ENCODE measurements around the gene TFPI.
A peak's percentile ranks its signal among the peaks of the same experiment; 100 is the strongest.

Gene TFPI

DNA sequence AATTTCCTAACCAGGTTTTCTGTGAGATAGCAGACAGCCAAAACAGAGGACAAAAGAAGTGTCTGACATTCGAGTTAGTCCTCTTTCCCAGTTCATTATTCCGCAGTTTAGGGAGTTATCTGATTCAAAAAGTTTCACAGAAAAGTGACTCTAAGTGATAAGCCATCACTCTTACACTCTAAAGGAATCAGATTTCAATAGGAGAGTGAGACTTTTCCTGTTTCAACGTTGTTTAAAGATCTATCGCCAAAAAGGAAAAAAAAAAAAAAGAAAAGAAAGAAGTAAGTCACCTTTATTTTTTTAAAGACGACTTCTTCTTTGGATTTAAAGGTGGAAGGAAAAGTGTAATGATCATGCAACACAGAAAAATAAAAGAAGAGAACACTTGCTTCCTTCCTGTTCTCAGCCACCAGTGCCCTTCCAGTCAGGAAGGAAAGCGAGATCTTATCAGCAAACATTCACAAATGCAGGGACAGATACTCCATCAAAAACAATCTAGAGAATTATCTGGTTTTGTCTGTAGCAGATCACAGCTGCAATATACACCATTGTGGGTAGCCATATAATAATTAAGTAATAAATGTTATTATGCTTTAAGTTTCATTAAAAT lies 49.8 kb downstream of the TFPI start:
- DNase-seq (ENCODE audit: low spot score) = no peak

DNA sequence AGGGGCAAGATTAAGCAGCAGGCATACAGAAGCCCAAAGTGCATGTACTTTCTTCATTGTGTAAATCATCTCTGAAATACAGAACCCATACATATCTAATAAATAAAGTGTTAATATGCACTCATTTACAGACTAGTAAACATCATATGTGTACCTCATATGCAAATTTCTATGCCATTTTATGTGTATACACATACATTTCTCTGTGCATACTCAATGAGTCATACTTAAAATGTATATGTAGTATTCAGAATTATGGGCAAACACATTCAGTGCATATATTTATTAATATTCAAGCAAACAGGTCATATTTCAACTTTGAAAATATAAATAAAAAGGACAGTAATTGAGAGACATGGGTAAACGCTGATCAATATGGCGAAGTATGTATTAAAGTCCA lies 50.5 kb downstream of the TFPI start:
- no peak for DNase-seq (ENCODE audit: low spot score)

DNA sequence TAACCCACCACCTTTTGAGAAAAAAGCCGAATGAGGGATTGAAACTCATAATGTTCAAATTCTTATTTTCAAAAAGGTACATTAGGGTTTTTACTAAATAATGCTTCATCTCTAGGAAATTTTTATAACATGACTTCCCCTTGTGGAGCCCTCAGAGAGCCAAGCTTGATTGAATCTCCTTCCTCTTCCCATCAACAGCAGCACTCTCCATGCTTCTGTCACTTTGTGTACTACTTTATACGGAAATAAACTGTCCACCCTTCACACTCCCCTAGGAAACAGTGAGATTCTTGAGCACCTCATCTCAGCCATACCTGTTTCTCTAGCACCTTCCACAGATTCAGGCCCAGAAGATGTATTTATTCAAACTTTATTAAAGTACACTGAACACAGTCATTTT lies 51.8 kb downstream of the TFPI start:
- DNase-seq (ENCODE audit: low spot score) = no peak

DNA sequence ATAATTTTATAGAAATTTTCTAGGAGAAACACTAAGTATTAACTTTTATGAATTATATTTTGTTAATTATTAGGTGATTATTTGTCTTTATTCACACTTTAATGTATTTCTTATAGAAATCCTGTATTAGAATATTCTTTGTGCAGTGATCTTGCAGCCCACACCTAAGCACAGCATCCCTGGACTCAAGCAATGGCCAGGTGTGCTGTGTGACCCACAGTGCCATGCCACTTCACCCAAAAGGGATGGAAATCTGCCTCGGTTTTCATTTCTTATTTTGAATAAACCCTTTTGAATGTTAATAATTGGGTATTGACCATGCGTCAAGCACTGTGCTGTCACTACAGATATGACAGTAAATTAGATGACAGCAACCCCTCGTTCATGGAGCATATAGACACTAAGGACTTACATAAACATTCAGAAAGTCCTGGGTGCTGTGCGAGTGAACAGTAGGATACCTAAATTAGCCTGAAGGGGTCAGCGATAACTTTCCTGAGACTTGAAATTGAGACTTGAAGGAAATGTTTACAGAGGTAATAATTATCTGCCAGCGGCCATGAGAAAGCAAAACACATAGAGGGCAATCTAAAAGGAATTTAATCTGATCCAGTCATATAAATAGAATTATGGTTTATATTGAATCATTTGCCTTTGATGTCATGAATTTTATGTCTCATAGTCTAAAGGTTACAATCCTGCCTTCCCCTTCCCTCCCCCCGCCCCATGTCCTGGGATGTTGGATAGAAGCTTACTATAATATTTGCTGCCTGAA lies 53.5 kb downstream of the TFPI start:
- no peak for DNase-seq (ENCODE audit: low spot score)

DNA sequence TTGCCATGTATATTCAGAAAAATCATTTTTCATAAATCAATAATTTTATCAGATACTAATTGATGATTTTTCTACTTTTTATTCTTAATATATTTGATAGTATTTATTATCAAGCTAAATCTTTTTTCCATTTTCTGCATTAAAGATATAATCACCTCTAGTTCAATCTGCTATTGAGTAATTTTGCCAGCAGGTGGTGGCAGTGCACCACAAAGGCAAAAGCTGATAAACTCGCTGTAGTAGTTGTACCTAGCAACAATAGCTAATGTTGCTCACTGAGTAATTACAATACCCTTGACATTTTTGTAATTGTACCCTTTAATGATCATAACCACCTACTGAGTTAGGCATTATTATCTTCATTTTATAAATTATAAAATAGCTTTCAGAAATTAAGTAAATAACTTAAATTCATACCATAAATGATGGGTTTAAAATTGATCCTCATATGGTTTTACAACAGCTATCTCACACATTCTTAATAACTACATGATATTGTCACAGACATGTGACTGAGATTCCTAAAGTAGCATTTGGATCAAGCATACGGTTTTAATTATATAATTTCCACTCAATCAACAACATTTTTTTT lies 54.2 kb downstream of the TFPI start:
- peak; percentile 50 for DNase-seq (ENCODE audit: low spot score)

DNA sequence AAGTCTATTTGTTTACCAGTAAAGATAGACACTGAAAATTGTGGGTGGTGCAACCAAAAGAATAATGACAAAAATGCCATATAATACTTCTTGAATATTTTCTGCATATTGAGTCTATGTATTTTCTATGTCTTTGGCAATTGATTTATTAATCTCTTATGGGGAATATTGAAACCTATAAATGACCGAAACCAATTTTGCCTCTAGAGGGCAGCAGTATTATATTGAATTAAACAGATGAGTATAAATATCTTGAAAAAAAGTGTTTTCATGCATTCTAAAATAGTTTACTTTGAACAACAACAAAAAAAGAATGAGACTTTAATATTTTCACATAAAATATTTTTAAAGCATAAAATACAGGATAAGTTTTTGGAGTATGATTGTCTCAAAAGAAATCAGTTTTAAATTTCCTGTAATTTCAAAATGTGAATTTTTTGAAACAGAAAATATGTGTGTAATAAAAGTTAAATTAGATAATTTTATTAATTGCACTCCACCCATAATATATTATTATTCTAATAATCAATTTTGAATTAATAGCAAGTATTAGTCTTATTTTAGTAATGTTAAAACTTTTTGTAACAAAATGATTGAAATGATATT lies 56.3 kb downstream of the TFPI start:
- DNase-seq (ENCODE audit: low spot score) = peak; percentile 6

DNA sequence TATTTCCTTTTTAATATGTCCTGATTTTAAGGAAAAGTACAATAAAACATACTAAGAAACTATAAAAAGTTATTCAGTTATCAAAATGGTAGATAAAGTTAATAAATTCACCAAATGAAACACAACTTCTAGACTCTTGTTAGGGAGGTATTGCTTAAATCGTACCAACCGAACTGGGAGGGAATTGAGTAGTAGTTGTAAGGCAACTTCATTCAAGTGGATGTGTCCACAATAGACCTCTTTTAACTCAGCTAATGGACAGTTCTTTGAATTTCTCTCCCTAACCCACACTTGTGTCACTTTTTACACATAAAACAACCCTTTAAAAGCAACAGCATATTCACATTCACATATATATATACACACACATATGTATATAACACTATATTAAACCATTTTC lies 57.1 kb downstream of the TFPI start:
- DNase-seq (ENCODE audit: low spot score) = no peak

DNA sequence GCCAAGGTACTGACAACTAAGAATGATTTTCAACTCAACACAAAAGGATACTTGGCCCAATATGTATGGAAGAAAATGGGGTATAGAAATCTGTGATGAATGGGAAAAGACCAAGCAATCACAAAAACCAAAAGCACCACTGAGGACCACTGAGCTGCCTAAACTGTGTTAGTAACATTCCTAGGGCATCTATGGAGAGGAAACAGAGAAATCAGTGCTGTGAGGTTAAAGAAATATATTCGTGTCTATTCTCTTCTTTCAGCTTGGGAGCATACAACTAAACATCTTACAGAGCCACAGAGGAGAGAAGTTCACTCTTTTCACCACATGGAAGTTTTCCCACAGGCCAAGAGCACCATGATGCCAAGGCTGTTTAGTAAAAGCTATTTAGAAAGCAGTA lies 58.9 kb downstream of the TFPI start:
- DNase-seq (ENCODE audit: low spot score) = no peak

DNA sequence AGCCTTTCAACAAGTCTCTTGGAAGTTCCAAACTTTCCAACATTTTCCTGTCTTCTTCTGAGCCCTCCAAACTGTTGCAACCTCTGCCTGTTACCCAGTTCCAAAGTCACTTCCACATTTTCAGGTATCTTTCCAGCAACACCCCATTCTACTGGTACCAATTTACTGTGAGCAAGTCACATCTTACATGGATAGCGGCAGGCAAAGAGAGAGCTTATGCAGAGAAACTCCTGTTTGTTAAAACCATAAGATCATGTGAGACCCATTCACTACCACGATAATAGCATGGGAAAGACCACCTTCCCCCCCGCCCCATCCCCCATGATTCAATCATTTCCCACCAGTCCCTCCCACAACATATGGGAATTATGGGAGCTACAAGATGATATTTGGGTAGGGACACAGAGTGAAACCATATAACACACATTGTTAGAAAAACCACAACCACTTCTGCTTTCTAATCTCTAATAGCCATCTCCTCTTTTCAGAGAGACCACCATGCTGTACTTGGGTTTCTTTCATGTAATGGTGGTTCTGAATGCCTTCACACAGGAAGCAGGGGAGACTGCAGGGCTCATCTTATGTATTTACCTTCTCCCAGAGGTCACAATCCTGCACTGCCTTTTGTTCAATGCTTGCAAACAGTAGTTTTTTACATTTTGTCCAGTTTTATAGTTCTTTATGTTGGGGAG lies 60.2 kb downstream of the TFPI start:
- no peak for DNase-seq (ENCODE audit: low spot score)

DNA sequence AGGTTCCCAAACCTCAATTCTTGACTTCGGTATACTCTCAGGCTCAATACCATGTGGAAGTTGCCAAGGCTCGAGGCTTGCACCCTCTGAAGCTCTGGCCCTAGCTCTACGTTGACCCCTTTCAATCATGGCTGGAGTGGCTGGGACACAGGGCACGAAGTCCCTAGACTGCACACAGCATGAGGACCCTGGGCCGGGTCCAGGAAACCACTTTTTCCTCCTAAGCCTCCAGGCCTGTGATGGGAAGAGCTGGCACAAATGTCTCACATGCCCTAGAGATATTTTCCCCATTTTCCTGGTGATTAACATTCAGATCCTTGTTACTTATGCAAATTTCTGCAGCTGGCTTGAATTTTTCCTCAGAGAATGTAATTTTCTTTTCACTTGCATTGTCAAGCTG lies 61.1 kb downstream of the TFPI start:
- no peak for DNase-seq (ENCODE audit: low spot score)

DNA sequence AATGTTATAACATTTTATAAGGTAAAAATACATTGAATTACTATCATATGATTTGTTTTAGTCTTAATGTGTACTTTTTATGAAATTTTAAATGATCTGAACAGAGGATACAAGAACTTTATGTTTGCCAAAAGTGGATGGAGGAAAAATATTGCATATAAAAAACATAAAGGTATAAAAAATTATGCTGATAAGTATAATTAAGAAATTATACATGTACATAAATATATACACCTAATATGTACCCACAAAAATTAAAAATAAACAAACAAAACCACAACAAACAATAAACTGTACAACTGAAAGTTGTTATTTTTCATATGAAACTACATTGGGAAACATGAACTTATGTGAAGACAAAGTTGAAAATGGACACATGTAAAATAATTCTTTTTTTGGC lies 68.0 kb downstream of the TFPI start:
- no peak for DNase-seq (ENCODE audit: low spot score)

DNA sequence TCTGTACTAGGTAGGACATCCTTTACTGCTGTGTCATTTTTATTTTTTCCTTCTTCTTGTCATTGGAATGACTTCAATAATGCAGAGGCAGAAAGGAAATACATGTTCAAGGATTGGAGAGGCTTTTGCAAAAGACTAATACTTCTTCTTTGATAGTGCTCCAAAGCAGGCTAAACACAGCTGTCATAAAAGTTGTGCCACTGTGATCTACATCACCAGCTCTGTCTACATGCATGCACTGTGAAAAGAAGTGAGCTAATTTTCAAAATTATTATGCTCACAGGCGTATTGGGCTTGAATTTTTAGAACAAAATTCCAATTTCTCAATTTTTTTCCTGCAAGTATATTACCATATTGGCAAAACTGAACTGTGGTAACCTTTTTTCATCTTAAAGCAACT lies 68.7 kb downstream of the TFPI start:
- DNase-seq (ENCODE audit: low spot score) = no peak

DNA sequence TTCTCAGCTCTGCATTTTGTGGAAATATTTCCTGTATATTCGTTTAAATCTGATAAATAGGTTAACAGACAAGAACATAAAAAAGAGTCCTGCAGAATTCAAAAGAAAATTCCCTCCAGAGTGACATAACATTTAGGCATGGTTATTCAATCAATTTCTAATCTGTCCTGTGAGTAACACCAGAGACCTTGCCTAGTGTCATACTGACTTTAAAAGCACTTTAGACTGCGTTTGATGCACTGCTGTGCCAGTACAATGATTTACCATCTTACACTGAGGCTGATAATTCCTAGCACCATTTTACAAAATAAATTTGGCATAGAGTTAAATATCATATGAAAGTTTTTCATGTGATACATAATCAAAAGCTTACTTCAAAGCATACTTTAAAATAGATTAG lies 70.7 kb downstream of the TFPI start:
- DNase-seq (ENCODE audit: low spot score) = no peak

DNA sequence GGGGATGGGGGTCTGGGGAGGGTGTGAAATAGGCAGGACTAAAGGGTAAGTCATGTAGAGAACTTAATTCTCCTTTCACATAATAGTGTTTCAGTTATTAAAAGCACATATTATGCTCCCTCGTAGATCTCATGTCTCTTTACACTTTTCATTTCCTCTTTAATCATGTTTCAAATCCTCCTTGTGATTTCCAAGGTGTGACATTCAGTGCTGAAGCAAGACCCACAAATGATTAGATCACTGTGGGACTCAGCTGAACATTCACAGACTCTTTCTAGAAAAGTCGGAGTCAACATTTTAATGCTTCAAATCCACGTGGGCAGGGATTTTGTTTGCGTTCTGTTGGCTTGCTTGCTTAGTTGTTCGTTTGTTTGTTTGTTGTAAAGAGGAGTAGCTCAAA lies 71.4 kb downstream of the TFPI start:
- DNase-seq (ENCODE audit: low spot score) = no peak

DNA sequence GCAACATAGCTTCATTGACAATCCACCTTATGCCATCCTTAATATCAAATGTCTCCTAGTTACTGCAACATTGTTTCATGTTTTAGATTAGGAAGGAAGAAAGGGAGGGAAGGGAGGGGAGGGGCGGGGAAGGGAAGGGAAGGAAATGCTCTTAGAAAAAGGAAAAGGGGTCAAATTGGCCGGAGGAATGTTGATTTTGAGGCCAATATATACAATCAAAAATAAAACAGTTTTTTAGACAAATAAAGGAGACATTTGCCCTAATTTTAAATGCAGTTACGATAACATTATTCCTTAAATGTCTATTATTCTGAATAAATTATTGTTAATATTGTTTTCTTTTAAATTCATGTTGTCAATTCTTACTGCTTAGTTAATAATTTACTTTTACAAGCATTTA lies 72.7 kb downstream of the TFPI start:
- no peak for DNase-seq (ENCODE audit: low spot score)

DNA sequence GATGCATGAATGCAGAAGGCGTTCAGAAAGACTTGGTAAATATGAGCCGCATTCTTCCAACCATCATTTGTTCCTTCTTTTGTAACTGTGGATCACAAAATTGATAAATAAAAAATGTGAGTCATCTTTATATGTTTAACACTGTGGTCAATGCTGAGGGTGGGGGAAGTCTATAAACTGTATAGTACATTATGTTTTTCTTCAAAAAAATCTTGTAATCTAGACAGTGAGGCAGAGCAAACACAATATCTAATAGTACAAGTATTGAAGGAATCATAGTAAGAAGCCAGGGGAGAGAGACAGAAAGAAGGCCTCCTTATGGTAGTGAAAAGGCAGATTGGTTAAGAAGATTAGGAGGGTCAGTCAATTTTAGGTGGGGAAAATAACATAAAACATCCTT lies 75.5 kb downstream of the TFPI start:
- no peak for DNase-seq (ENCODE audit: low spot score)

DNA sequence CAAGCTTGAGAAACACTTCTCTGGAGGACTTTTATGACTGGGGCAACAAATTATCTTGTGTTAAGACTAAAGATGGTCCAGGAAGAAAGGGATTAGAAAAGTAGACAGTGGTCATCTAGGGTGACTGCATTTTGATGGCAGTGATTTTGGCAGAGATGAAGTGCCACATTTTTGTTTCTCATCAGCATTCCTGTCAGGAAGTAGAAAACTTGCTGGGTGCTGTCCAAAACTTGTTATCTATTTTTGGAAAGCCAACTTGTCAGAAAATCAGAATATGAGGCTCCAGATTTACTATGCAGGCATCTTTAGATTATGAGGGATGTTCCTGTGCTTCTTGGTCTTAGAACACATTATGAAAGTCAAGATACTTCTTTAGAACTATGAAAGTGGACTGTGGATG lies 77.2 kb downstream of the TFPI start:
- no peak for DNase-seq (ENCODE audit: low spot score)

DNA sequence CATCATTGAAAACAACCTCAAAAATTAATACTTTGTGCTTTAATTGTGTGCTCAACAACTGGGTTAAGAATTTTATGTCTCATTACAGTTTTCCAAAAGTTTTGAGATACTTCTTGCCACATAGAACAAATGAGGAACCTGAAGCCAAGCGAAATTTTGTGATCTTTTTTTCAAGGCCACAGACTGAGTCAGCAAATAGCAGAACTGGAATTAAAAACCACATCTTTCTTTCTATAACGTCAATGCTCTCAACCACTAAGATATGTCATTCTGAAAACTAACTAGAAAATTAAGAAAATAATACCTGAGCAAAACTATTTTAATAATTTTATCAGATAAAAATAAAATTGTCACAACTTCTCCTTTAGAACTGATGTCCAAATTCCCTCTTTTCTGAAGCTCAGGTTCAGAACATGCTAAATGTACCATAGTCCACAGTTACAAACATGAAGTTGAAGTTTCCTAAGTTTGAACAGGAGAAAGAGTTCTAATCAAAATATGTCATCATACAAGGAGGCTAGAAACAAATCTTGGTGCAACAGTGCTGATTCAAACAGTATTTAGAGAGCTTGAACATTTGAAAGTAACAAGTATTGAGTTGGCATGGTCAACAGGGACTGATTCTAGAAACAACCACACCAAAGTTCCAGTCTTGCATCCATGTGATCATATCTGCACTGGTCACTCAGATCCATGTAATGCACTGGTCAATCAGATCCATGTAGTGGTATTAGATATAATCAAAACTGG lies 78.6 kb downstream of the TFPI start:
- DNase-seq (ENCODE audit: low spot score) = no peak

DNA sequence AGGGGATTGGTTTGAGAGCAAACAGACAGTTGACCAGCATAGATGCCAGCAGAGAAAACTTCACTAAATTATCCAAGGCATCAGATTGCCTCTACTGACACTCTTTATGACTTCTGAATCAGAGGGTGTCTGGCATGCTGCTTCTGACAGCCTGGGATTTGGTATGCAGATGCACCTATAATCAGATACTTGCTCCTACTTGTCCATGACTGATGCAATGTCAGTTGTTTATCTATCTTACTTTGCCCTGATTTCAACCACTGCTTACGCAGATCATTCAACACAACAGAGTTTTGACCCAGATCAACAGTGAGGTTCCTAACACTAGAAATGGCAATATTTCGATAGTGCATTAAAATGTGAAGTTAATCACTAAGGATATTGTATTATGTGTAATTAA lies 83.5 kb downstream of the TFPI start:
- DNase-seq (ENCODE audit: low spot score) = no peak

DNA sequence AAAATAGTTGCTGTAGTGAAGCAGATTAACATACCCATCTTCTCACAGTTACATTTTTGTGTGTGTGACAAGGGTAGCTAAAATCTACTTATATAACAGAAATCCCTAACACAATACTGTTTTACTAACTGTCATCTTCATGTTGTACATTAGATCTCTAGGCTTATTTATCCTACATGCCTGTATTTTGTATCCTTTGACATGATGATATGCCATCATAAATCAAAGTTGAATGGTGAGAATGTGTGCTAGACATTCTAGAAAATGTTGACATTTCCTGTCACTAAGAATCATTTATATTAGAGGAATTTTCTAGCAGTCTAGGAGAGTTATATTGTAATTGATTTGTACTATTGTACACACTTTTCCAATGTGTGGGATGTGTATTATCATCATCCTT lies 84.7 kb downstream of the TFPI start:
- DNase-seq (ENCODE audit: low spot score) = no peak

DNA sequence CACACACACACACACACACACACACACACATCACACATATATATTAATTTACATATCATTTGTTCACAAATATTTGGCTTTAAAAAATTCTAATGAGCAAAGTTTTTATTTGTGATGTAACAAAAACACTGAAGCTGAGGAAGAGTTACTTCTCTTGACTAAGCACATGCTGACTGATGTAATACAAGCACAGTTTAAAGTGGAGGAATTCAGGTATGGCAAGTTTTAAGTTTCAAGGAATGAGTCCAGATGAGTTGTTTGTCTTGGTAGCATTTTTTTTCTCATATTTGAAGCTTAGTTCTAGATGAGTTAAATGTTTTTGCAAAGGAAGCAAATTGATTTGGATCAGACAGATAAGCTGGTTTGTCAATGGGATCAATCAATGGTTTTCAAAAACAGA lies 86.0 kb downstream of the TFPI start:
- DNase-seq (ENCODE audit: low spot score) = no peak

All from activated CD4-positive, alpha-beta T cell treated with anti-CD3 and anti-CD28 coated beads, Interleukin-2, Interleukin-4, amounts not matched to agents 100 ng/mL and 50 ng/mL, durations not matched to agents 16 hours and 8 hours (primary cell).